ENCODE data around the gene SLMAP.

DNA sequence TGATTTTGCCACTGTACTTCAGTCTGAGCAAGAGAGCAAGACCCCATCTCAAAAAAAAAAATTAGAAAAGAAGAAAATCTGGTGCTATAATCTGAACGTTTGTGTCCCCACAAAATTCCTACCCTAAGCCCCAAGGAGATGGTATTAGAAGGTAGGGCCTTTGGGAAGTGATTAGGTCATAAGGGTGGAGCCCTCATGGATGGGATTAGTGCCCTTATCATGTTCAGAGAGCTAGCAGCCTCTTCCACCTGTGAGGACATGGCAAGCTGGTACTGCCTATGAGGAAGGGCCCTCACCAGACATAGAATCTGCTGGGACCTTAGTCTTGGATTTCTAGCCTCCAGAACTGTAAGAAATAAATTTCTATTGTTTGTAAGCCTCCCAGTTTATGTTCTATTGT is 201.7 kb downstream of the SLMAP start:
- TF ChIP-seq, protein P1, sequence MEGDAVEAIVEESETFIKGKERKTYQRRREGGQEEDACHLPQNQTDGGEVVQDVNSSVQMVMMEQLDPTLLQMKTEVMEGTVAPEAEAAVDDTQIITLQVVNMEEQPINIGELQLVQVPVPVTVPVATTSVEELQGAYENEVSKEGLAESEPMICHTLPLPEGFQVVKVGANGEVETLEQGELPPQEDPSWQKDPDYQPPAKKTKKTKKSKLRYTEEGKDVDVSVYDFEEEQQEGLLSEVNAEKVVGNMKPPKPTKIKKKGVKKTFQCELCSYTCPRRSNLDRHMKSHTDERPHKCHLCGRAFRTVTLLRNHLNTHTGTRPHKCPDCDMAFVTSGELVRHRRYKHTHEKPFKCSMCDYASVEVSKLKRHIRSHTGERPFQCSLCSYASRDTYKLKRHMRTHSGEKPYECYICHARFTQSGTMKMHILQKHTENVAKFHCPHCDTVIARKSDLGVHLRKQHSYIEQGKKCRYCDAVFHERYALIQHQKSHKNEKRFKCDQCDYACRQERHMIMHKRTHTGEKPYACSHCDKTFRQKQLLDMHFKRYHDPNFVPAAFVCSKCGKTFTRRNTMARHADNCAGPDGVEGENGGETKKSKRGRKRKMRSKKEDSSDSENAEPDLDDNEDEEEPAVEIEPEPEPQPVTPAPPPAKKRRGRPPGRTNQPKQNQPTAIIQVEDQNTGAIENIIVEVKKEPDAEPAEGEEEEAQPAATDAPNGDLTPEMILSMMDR (IDR thresholded peaks at IDR 0.05) = no peak
- no peak for TF ChIP-seq POLR2A (IDR thresholded peaks at IDR 0.05)

Data from upper lobe of left lung (tissue), 4 donors.